HG03439 (cell line): ENCODE results near the gene RRAGD.

Experiments
- ATAC-seq: cut with Tn5 transposase; IDR thresholded peaks from one replicate; pipeline ENCODE4 v1.9.1; 2021; ENCODE audit warnings: mild to moderate bottlenecking, moderate library complexity; ENCODE audit not compliant: unreplicated experiment

Gene RRAGD

GRCh38 chr6:89378628-89379027 is 33.4 kb downstream of the RRAGD start:
- ATAC-seq = no peak

- ATAC-seq = peak; percentile 63
Measured at GRCh38 chr6:89375427-89376267, 36.4 kb downstream of the RRAGD start.

GRCh38 chr6:89372506-89372901 is 39.6 kb downstream of the RRAGD start:
- ATAC-seq = peak; percentile 45

GRCh38 chr6:89371849-89372505 is 40.1 kb downstream of the RRAGD start:
- peak; percentile 75 for ATAC-seq

- no peak for ATAC-seq
Measured at GRCh38 chr6:89368999-89369398, 43.1 kb downstream of the RRAGD start.

GRCh38 chr6:89368107-89368506 is 44.0 kb downstream of the RRAGD start:
- ATAC-seq = no peak

- ATAC-seq = no peak
Measured at GRCh38 chr6:89364586-89364985, 47.5 kb downstream of the RRAGD start.

- ATAC-seq = no peak
Measured at GRCh38 chr6:89361171-89361570, 50.9 kb downstream of the RRAGD start.

GRCh38 chr6:89360415-89360999 is 51.6 kb downstream of the RRAGD start:
- ATAC-seq = peak; percentile 46

GRCh38 chr6:89359561-89359960 is 52.5 kb downstream of the RRAGD start:
- no peak for ATAC-seq

GRCh38 chr6:89357390-89357789 is 54.7 kb downstream of the RRAGD start:
- peak; percentile 55 for ATAC-seq

GRCh38 chr6:89356642-89357170 is 55.4 kb downstream of the RRAGD start:
- no peak for ATAC-seq

GRCh38 chr6:89355511-89356194 is 56.4 kb downstream of the RRAGD start:
- ATAC-seq = no peak

- no peak for ATAC-seq
Measured at GRCh38 chr6:89353702-89354392, 58.2 kb downstream of the RRAGD start.

GRCh38 chr6:89353118-89353556 is 58.9 kb downstream of the RRAGD start:
- ATAC-seq = no peak

GRCh38 chr6:89352278-89353117 is 59.6 kb downstream of the RRAGD start, which contains the start of gene UBE2J1:
UBE2J1 (minus strand) TSS chr6:89352722; CDS start chr6:89352569, 153 bp downstream.
- peak; percentile 47 for ATAC-seq

GRCh38 chr6:89351671-89352277 is 60.3 kb downstream of the RRAGD start:
- no peak for ATAC-seq

GRCh38 chr6:89350281-89350966 is 61.6 kb downstream of the RRAGD start:
- ATAC-seq = no peak
